ENCODE measurements around the gene IP6K3.

Gene IP6K3

GRCh38 chr6:33738879-33739278 is 7.8 kb downstream of the IP6K3 start:
- DNase-seq: no peak

GRCh38 chr6:33738153-33738552 is 8.6 kb downstream of the IP6K3 start:
- DNase-seq: no peak

- DNase-seq: no peak
Observed at GRCh38 chr6:33737267-33738026, 9.3 kb downstream of the IP6K3 start.

- DNase-seq: no peak
Observed at GRCh38 chr6:33735216-33735615, 11.5 kb downstream of the IP6K3 start.

GRCh38 chr6:33733709-33734007 is 13.0 kb downstream of the IP6K3 start:
- DNase-seq: no peak

- DNase-seq: no peak
Observed at GRCh38 chr6:33732817-33733708, 13.6 kb downstream of the IP6K3 start.

GRCh38 chr6:33732385-33732784 is 14.3 kb downstream of the IP6K3 start:
- no peak for DNase-seq

- no peak for DNase-seq
Observed at GRCh38 chr6:33731751-33732282, 14.9 kb downstream of the IP6K3 start.

- DNase-seq: no peak
Observed at GRCh38 chr6:33731035-33731434, 15.7 kb downstream of the IP6K3 start.

GRCh38 chr6:33730611-33731010 is 16.1 kb downstream of the IP6K3 start:
- DNase-seq: no peak

GRCh38 chr6:33729059-33729458 is 17.6 kb downstream of the IP6K3 start:
- no peak for DNase-seq

- DNase-seq: no peak
Observed at GRCh38 chr6:33728438-33728837, 18.3 kb downstream of the IP6K3 start.

GRCh38 chr6:33727932-33728331 is 18.8 kb downstream of the IP6K3 start:
- DNase-seq: no peak

GRCh38 chr6:33727126-33727525 is 19.6 kb downstream of the IP6K3 start:
- DNase-seq: no peak

GRCh38 chr6:33726696-33727095 is 20.0 kb downstream of the IP6K3 start:
- no peak for DNase-seq

GRCh38 chr6:33725891-33726673 is 20.6 kb downstream of the IP6K3 start:
- no peak for DNase-seq

- DNase-seq: no peak
Observed at GRCh38 chr6:33725222-33725621, 21.5 kb downstream of the IP6K3 start.

- no peak for DNase-seq
Observed at GRCh38 chr6:33724102-33725023, 22.3 kb downstream of the IP6K3 start.

GRCh38 chr6:33723371-33724085 is 23.2 kb downstream of the IP6K3 start:
- DNase-seq: no peak

GRCh38 chr6:33722103-33722623 is 24.5 kb downstream of the IP6K3 start:
- no peak for DNase-seq

- no peak for DNase-seq
Observed at GRCh38 chr6:33721508-33721907, 25.2 kb downstream of the IP6K3 start.

Data from CD4-positive, alpha-beta T cell treated with Interferon alpha-2 for 1 hour (primary cell).